Central memory CD4-positive, alpha-beta T cell (primary cell): Measurements from ENCODE around the gene SLC15A1.

Experiments
- DNase-seq: peaks from one replicate; pipeline ENCODE4 v3.0.0; 2022

The SLC15A1 gene

DNA sequence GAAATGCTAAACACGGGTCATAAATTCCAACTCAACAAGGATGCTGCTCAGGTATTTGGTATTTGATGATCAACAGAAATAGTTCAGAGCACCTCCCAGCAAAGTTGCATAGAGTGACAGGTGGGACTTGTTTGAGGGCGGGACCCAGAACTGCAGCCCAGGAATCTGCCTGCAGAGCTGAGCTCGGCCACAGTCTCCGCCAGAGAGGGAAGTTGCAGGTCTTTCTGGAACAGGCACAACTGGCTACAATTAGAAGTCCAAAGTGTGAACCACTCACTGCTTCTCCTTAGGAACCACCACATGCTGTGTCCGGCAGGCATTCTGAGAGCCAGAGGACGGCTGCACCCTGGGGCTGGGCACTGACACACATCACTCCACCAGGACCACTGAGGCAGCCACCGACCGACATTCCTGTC lies 1.1 kb downstream of the SLC15A1 start:
- no peak for DNase-seq

DNA sequence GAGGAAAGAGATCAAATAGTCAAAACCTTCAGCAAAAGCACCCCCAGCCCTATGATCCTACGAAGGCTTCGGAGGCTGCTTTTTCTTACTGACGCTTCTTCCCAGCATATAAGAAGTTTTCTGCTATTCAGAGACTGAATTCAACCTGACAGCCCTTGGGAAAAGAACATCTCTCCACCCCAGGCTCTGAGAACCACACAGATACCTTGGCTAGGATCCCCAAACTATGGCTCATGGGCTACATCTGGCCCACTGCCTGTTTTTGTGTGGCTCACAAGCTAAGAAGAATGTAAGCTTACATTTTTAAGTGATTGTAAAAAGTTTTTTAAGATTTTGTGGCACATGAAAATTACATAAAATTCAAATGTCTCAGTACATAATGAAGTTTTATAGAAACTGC lies 3.0 kb downstream of the SLC15A1 start:
- DNase-seq = no peak

DNA sequence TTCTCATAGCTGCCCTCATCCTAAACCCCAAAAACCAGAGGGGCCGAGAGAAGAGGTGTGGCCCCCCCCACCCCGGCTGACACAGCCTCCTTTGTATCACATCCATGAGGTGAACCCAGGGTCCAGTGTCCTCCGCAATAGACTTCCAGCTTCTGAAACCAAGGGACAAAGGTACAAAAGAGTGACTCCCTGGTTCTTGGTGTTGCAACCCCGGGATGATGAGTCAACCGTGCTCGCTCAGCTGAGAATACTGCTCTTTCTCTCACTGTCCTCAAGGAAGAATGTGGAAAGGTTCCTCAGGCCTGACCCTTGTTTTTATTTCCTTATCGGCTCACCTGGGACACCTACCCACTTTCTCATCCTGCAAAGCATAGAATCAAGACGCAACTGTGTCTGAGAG lies 5.5 kb downstream of the SLC15A1 start:
- no peak for DNase-seq

DNA sequence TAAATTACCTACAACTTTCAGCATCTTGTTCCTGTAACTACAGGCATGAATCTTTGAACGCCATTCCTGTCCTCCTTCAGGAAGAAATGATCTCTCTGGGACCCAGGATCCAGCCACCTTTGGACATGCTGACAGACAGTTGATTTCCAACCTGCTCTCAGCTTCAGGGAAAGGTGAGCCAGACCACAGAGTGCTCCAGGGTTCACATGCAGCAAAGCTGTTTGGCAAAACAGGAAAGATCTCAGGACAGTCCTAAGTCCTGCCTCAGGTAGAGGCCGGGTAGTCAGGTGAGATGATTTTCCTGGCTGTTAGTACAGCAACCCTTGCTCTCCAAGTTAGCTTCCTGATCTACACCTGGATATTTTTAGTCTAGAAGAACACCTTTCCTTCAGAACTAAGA lies 9.1 kb downstream of the SLC15A1 start:
- DNase-seq = no peak

DNA sequence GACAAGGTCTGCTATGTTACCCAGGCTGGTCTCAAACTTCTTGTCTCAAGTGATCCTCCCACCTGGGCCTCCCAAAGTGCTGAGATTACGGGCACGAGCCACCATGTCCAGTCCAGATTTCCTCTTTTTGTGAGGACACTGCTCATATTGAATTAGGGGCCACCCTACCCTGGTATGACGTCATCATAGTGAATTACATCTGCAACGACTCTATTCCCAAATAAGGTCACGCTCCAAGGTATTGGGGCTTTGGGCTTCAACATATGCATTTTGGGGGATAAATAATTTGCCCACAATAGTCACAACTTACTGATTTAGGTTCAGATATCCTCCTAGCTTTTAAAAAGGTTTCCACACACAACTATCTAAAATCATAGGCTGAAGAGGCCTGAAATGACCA lies 9.5 kb downstream of the SLC15A1 start:
- no peak for DNase-seq

GRCh38 chr13:98741741-98742435 lies 10.6 kb downstream of the SLC15A1 start:
- DNase-seq = no peak

DNA sequence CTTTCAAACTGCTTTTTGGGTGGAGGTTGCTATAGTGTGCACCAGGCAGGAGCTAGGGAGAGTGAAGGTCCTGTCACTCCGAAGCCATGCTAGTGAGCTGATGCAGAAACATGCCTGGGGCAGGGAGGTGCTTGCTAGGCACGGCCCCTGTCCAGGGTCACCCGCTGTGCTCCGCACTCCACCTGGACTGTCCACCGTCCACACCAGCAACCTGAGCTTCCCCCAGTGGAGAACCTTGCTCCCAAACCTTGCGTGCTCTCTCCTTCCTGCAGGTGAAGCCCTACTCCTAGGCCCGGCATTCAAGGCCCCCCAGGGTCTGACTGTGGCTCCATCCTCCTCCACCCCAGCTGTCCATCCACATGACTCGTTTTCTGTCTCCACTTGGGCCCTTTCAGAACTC lies 12.3 kb downstream of the SLC15A1 start:
- DNase-seq = no peak

GRCh38 chr13:98738993-98739392 lies 13.5 kb downstream of the SLC15A1 start:
- DNase-seq = no peak

DNA sequence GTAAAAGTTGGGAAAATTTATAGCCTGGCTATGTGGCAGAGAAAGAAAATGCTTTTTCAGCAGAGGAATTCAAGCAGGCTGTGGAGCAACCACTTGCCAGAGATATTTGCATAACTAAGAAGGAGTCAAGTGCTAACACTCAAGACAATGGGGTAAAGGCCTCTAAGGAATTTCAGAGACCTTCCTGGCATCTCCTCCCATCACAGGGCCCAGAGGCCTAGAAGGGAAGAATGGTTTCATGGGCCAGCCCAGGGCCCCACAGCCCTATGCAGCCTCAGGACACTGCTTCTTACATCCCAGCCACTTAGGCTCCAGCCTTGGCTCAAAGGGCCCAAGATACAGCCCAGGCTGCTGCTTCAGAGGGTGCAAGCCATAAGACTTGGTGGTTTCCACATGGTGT lies 14.3 kb downstream of the SLC15A1 start:
- no peak for DNase-seq

DNA sequence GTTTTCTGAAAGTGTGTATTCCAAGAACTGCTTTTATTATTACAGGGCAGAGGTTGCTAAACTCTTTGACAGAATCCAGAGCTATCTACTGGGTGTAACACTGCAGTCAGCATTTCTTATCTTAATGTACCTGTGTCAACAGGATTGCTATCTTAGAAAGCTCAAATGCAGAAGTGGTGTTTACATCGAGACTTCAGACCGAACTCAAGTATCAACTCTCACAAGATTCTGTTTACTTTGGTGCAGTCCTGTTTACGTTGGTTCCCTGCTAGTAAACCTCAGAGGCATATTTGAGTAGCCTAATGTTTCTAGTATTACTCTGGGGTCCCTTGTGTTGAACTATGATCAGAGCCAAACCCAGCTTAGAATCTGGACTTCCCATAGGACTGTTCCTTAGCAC lies 20.5 kb downstream of the SLC15A1 start:
- no peak for DNase-seq

- DNase-seq = no peak
Observed at GRCh38 chr13:98731038-98731437, 21.4 kb downstream of the SLC15A1 start.

DNA sequence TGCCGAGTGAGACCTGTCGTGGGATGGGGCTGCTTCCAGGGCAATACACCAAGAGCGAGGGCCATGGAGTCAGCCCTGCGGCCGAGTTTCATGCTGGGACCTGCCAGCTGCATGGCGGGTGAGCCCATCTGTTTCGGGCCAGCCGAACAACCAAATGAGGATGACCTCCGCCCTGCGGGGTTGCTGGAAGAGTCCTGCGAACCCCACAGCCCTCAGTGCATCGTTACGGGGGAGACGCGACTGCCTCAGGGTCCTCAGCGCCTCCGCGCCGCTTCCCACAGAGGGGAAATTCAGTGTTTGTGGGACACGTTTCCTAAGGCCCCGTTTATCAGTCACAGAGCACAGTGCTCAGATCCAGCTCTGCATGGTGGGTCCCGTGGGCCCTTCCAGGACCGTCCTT lies 22.0 kb downstream of the SLC15A1 start:
- no peak for DNase-seq

- no peak for DNase-seq
Observed at GRCh38 chr13:98729658-98730057, 22.8 kb downstream of the SLC15A1 start.

- DNase-seq = no peak
Observed at GRCh38 chr13:98722958-98723357, 29.5 kb downstream of the SLC15A1 start.

DNA sequence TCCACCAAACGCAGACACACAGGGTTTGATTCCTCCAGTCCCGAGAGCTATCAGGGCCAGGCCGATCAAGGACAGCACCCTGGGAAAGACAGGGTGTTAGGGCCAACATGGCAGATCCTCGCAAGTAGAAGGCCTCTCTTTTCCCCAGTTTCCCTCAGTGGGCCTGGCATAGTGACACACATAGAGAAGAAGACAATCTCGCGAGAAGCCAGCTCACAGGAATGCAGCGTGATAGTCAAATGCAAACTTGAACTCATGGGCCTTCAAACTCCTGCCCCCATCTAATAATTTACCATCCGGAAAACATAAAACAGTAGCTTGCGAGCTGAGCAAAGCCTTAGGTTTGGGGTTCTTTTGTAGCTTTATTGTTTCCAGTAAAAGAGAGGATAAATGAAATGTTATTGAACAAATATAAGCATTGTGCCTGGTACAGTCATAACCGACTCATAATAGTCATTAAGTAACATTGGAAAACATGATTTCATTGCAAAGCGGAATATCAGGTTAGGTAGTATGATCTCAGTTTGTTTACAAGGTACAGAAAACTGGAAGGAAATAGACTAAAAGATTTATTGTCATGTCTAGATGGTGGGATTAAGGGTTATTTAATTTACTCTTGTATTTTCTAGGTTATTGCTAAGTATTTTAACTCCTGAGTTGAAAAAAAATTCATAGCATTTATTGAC lies 30.5 kb downstream of the SLC15A1 start:
- DNase-seq = no peak

- no peak for DNase-seq
Observed at GRCh38 chr13:98719527-98720250, 32.8 kb downstream of the SLC15A1 start.

DNA sequence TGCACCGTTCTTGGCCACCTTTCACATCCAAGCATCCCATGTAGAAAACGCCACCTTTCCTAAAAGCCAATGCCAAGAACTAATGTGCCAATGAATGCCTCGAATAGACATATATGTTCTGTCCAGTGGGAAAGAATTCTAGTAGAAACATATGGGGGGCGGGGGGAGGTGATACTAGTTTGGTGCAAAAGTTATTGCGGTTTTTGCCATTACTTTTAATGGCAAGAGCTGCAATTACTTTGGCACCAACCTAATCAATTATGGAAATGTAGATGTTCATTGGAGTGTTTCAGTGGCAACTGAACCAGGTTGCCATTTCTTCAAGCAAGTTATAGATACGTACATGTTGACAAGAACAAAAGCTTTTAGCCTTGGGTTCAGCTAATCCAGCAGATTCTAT lies 34.6 kb downstream of the SLC15A1 start:
- no peak for DNase-seq

GRCh38 chr13:98717256-98717655 lies 35.2 kb downstream of the SLC15A1 start:
- no peak for DNase-seq

GRCh38 chr13:98710521-98710920 lies 42.0 kb downstream of the SLC15A1 start:
- DNase-seq = no peak

DNA sequence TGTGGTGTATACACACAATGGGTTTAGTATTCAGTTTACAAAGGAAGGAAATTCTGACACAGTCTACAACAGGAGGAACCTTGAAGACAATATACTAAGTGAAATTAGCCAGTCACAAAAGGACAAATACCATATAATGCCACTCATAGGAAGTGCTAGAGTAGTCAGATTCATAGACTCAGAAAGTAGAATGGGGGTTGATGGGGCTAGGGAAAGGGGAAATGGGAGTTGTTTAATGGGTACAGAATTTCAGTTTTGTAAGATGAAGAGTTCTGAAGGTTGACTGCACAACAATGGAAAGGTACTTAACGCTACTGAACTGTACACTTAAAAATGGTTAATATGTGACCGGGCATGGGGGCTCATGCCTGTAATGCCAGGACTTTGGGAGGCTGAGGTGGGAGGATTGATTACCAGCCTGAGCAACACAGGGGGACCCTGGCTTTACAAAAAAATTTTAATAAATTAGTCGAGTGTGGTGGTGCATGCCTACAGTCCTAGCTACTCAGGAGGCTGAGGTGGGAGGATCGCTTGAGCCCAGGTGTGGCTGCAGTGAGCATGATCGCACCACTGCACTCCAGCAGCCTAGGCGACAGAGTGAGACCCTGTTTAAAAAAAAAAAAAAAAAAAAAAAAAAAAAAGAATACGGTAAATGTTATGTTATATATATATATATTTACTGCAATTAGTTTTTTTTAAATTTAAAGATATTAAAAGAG lies 45.0 kb downstream of the SLC15A1 start:
- DNase-seq = no peak

GRCh38 chr13:98706446-98707110 lies 45.9 kb downstream of the SLC15A1 start:
- DNase-seq = no peak

- DNase-seq = no peak
Observed at GRCh38 chr13:98697791-98698190, 54.7 kb downstream of the SLC15A1 start.

GRCh38 chr13:98693756-98694155 lies 58.7 kb downstream of the SLC15A1 start:
- no peak for DNase-seq
